Fibroblast of lung (primary cell): ENCODE data around the gene PDE8B. TPM values are rescaled to one million over a fixed set of nuclear protein-coding genes. Genes with fewer than 3 reads are reported as not detected.

Experiments used
- DNase-seq, 2 donors: peaks; one replicate each; pipeline versions ENCODE4 v3.0.0 to v3.0.0-alpha.2; 2010; ENCODE audit warnings: low read depth in 2 of 2
- H2AFZ ChIP-seq: 2 replicates; pipeline ENCODE4 v1.5.1; 2012; ENCODE audit warnings: low read length, control low read depth, inconsistent platforms
- H3K27ac ChIP-seq: 2 replicates; pipeline ENCODE4 v1.5.1; 2011; ENCODE audit warnings: low read length, control low read depth; ENCODE audit not compliant: insufficient read depth
- H3K27me3 ChIP-seq: 2 replicates; pipeline ENCODE4 v1.5.1; 2011; ENCODE audit warnings: mild to moderate bottlenecking, low read length; ENCODE audit not compliant: control insufficient read depth, insufficient read depth
- H3K36me3 ChIP-seq: 2 replicates; pipeline ENCODE4 v1.5.1; 2011; ENCODE audit warnings: low read length; ENCODE audit not compliant: control insufficient read depth, insufficient read depth
- H3K4me1 ChIP-seq: 2 replicates; pipeline ENCODE4 v1.5.1; 2011; ENCODE audit warnings: low read length; ENCODE audit not compliant: control insufficient read depth, insufficient read depth; ENCODE audit errors: extremely low read depth
- H3K4me2 ChIP-seq: 2 replicates; pipeline ENCODE4 v1.5.1; 2011; ENCODE audit warnings: low read length, control low read depth; ENCODE audit not compliant: insufficient read depth; ENCODE audit errors: extremely low read depth
- H3K4me3 ChIP-seq, 4 experiments: fragments of 200-600 bp in 1 of 4; sonication (generic) in 1 of 4; replicated peaks in 1 of 4; 2 replicates each; pipeline ENCODE4 v1.5.1; 2011 to 2016; ENCODE audit warnings: low read length in 4 of 4, low read depth in 3 of 4, mild to moderate bottlenecking in 3 of 4, control low read depth in 2 of 4, inconsistent platforms in 1 of 4, mixed read lengths in 1 of 4; ENCODE audit not compliant: insufficient read depth in 1 of 4; ENCODE audit errors: control extremely low read depth in 1 of 4
- H3K79me2 ChIP-seq: 2 replicates; pipeline ENCODE4 v1.5.1; 2012; ENCODE audit warnings: mild to moderate bottlenecking, low read length, inconsistent platforms; ENCODE audit not compliant: control insufficient read depth, insufficient read depth
- H3K9ac ChIP-seq: 2 replicates; pipeline ENCODE4 v1.5.1; 2011; ENCODE audit warnings: mild to moderate bottlenecking, low read length, control low read depth; ENCODE audit not compliant: insufficient read depth
- H3K9me3 ChIP-seq: 2 replicates; pipeline ENCODE4 v1.5.1; 2012; ENCODE audit warnings: low read depth, low read length; ENCODE audit not compliant: control insufficient read depth, insufficient read depth
- H4K20me1 ChIP-seq: 2 replicates; pipeline ENCODE4 v1.5.1; 2011; ENCODE audit warnings: low read length; ENCODE audit not compliant: control insufficient read depth, insufficient read depth; ENCODE audit errors: extremely low read depth
- EZH2 ChIP-seq: IDR thresholded peaks from 2 replicates; pipeline ENCODE4 v1.5.1; 2012; ENCODE audit warnings: low read length, control low read depth, mild to moderate bottlenecking; ENCODE audit errors: missing control alignments
- polyA plus RNA-seq, 2 donors: library from polyadenylated mRNA; depleted of rRNA in 1 of 2; stranded (reverse) in 1 of 2; unstranded in 1 of 2; fragments of >200 nt; gene quantifications; 2 replicates each; pipeline ENCODE4 v1.2.1, GENCODE V29; 2011 to 2012; ENCODE audit warnings: missing spikeins in 1 of 2
- total RNA-seq: library from RNA; depleted of rRNA; stranded (reverse); fragments of >200 nt; gene quantifications from 2 replicates; pipeline ENCODE4 v1.2.1, GENCODE V29; 2014
- TF ChIP-seq, protein P1 (sequence below), 2 donors: IDR thresholded peaks in 1 of 2; conservative IDR thresholded peaks in 1 of 2; 1 replicate in 1 of 2; 2 replicates in 1 of 2; pipeline ENCODE4 v1.5.1; 2011 to 2012; ENCODE audit warnings: low read length in 2 of 2, control low read depth in 1 of 2, inconsistent platforms in 1 of 2, low read depth in 1 of 2, mild to moderate bottlenecking in 1 of 2

PDE8B gene
- total and polyA plus RNA-seq, 2 donors (not counting 1 experiment from before 2014, with no cell fraction given): 0.17 to 0.18 TPM

DNA sequence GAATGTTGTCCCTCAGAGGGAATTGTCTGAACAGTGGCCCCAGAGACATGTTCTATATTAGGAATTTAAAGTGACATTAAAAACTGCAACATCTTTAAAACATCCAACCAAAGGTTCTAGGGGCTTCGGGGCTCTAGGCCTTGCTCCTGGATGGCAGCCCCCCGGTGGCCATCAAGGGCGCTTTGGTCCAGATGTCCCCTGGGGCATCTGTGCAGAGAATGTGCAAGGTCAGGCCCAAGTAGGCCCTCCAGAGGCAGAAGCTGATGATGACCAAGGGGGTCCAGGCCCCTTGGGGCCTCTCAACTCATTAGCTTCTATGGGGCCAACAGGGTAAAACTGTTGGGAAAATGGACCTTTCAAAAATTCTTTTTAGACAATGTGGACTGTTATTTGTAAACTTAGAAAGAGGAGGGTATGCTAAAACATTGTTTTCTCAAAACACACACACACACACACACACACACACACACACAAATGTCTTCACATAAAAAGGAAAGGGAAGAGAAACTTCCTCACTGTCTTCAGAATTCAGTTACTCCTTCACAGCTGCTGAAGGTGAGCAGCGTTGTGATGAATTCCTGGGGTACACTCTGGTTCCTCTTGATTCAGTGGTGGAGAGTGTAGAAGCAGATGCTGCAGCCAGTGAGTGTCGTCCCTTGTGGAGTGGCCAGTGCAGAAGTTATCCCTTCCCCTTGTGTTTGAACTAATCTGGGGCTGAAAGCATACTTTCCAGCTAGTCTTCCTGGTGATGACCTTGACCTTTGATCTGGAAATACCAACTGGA, 156.4 kb downstream of the PDE8B start:
- TF ChIP-seq EZH2: no peak
- TF ChIP-seq, protein P1, sequence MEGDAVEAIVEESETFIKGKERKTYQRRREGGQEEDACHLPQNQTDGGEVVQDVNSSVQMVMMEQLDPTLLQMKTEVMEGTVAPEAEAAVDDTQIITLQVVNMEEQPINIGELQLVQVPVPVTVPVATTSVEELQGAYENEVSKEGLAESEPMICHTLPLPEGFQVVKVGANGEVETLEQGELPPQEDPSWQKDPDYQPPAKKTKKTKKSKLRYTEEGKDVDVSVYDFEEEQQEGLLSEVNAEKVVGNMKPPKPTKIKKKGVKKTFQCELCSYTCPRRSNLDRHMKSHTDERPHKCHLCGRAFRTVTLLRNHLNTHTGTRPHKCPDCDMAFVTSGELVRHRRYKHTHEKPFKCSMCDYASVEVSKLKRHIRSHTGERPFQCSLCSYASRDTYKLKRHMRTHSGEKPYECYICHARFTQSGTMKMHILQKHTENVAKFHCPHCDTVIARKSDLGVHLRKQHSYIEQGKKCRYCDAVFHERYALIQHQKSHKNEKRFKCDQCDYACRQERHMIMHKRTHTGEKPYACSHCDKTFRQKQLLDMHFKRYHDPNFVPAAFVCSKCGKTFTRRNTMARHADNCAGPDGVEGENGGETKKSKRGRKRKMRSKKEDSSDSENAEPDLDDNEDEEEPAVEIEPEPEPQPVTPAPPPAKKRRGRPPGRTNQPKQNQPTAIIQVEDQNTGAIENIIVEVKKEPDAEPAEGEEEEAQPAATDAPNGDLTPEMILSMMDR (conservative IDR thresholded peaks at IDR 0.05 in 1 of 2, IDR thresholded peaks at IDR 0.05 in 1 of 2; ENCODE audit: low read depth in 1 of 2, low read length in 2 of 2): peak in 1 of 2 donors; percentile 16
- H3K36me3 ChIP-seq: no peaks in the 10 kb centered on the region

DNA sequence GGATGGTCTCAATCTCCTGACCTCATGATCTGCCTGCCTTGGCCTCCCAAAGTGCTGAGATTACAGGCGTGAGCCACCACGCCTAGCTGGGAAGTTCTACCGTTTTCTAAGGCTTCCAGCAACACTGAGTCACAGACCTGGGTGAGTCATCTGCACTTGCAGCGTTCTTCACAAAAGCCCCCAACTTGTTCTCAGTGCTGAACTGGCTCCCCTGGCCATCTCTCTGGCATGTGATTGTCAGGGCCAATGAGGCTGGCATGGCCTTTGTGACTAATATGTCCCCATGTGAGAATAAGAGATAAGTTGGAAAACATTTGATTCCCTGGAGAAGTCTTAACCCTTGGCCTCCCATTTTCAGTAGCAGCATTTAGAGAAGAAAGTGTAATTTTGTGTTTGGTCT, 157.3 kb downstream of the PDE8B start:
- peak; percentile 4 to 53 for DNase-seq
- Histone ChIP-seq H3K4me3 (no peak overlapping the region), H3K9me3 (no peaks in the 10 kb centered on the region), H3K4me1 (no peaks in the 10 kb centered on the region), H3K36me3 (no peaks in the 10 kb centered on the region), H2AFZ (no peak overlapping the region), H3K27me3 (no peaks in the 10 kb centered on the region), H3K79me2 (no peaks in the 10 kb centered on the region), H3K9ac (no peak overlapping the region), H3K27ac (no peak overlapping the region), H4K20me1 (no peaks in the 10 kb centered on the region), H3K4me2 (no peak overlapping the region)
- no peak for TF ChIP-seq EZH2
- TF ChIP-seq, protein P1 (conservative IDR thresholded peaks at IDR 0.05 in 1 of 2, IDR thresholded peaks at IDR 0.05 in 1 of 2; ENCODE audit: low read depth in 1 of 2, low read length in 2 of 2): no peak

More for the DNA sequence above, 156.4 kb downstream of the PDE8B start:
- no peak overlapping the region for H3K4me2 ChIP-seq
- no peaks in the 10 kb centered on the region for H3K27me3 ChIP-seq
- no peaks in the 10 kb centered on the region for H3K9me3 ChIP-seq
- H3K4me3 ChIP-seq: no peak overlapping the region
- no peak for DNase-seq
- H3K4me1 ChIP-seq: no peaks in the 10 kb centered on the region
- no peaks in the 10 kb centered on the region for H3K79me2 ChIP-seq
- no peaks in the 10 kb centered on the region for H4K20me1 ChIP-seq
- H3K27ac ChIP-seq: no peak overlapping the region
- H2AFZ ChIP-seq: no peak overlapping the region
- no peak overlapping the region for H3K9ac ChIP-seq

DNA sequence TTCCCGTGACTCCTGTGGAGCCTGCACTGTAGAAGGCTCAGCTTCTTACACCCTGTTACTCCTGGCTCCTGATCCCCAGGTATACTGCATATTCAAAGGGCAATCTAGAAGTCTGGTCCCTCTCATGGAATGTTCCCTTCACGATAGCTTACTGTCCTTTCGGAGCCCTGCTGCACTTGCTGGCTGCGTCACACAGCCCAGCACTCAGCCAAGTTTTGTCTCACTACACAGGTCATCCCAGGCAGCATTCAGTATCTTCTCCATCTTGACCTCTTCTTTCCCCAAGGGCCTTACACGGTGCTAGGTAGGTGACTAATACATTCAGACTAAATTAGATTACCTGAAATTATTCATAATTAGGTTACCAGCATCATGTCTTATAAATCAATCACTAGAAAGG, 157.9 kb downstream of the PDE8B start:
- H3K9ac ChIP-seq: no peak overlapping the region
- no peaks in the 10 kb centered on the region for H3K27me3 ChIP-seq
- no peaks in the 10 kb centered on the region for H3K4me1 ChIP-seq
- no peak overlapping the region for H3K4me3 ChIP-seq
- no peaks in the 10 kb centered on the region for H3K36me3 ChIP-seq
- no peaks in the 10 kb centered on the region for H4K20me1 ChIP-seq
- H3K9me3 ChIP-seq: no peaks in the 10 kb centered on the region
- H3K27ac ChIP-seq: no peak overlapping the region
- H3K4me2 ChIP-seq: no peak overlapping the region
- H2AFZ ChIP-seq: no peak overlapping the region
- DNase-seq: no peak
- TF ChIP-seq EZH2: no peak
- TF ChIP-seq, protein P1 (conservative IDR thresholded peaks at IDR 0.05 in 1 of 2, IDR thresholded peaks at IDR 0.05 in 1 of 2; ENCODE audit: low read depth in 1 of 2, low read length in 2 of 2): no peak
- H3K79me2 ChIP-seq: no peaks in the 10 kb centered on the region
